ENCODE measurements around the gene CASZ1. TPM values are rescaled to one million over a fixed set of nuclear protein-coding genes. Genes with fewer than 3 reads are reported as not detected.

The CASZ1 gene
- total RNA-seq, 1 donor from 2014 or later, result 4.0 TPM

DNA sequence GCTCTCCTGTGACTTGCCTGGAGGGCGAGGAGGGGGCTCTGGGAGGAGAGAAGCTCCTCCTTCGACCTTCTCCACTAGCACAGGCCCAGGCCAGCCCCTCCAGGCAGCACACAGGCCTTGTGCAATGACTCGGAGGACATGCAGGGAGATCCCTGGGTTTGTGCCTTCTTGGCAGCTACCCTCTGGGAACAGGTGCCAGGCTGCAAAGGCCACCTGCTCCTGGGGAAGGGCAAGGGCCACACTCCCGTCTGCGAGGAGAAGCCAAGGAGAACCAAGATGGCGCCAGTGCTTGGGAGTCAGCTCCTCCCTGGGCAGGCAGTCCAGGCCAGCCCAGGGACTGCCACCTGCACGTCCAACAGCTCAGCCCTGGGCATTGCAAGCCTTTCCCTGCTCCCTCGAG lies 15.3 kb downstream of the CASZ1 start:
- no peak overlapping the region for H2AFZ ChIP-seq (ENCODE audit: low read depth, low read length)
- Mint-ChIP-seq H3K27me3 (ENCODE audit: low read depth, unreplicated experiment) (peaks cover 29% of the 10 kb centered on the region), H3K9me3 (ENCODE audit: unreplicated experiment) (no peaks in the 10 kb centered on the region), H3K4me3 (ENCODE audit: unreplicated experiment) (no peak overlapping the region), H3K4me1 (ENCODE audit: low read depth, unreplicated experiment) (no peaks in the 10 kb centered on the region), H3K36me3 (ENCODE audit: low read depth, unreplicated experiment) (no peaks in the 10 kb centered on the region), H3K27ac (ENCODE audit: unreplicated experiment) (no peak overlapping the region)
- DNase-seq (ENCODE audit: low read depth), result no peak
- H3K9ac ChIP-seq (ENCODE audit: low read length), result no peak overlapping the region
- H3K79me2 ChIP-seq (ENCODE audit: insufficient read depth, low read length), result no peaks in the 10 kb centered on the region
- no peak for TF ChIP-seq CTCF (IDR thresholded peaks at IDR 0.05; ENCODE audit: insufficient read depth, low read depth, low read length)
- TF ChIP-seq EZH2 (IDR thresholded peaks at IDR 0.05; ENCODE audit: insufficient read depth, low read length), result no peak
- no peak overlapping the region for H3K27ac ChIP-seq (ENCODE audit: low read depth, low read length)
- H3K27me3 ChIP-seq (ENCODE audit: insufficient read depth, low read length), result peaks cover 15% of the 10 kb centered on the region
- FAIRE-seq, result no peak
- H3K4me3 ChIP-seq (ENCODE audit: insufficient read depth, low read depth, low read length), result no peak overlapping the region
- no peaks in the 10 kb centered on the region for H3K36me3 ChIP-seq (ENCODE audit: insufficient read depth, low read length)
- peaks cover 8% of the 10 kb centered on the region for H3K4me1 ChIP-seq (ENCODE audit: insufficient read depth, low read length)
- H3K9me3 ChIP-seq (ENCODE audit: insufficient read depth, low read depth, low read length), result no peaks in the 10 kb centered on the region
- no peaks in the 10 kb centered on the region for H4K20me1 ChIP-seq (ENCODE audit: insufficient read depth, low read length)
- no peak overlapping the region for H3K4me2 ChIP-seq (ENCODE audit: low read length)

- DNase-seq (ENCODE audit: low read depth) (no peak), FAIRE-seq (no peak)
- H3K27ac ChIP-seq (ENCODE audit: low read depth, low read length), result no peak overlapping the region
- H3K4me1 ChIP-seq (ENCODE audit: insufficient read depth, low read length), result peaks cover 8% of the 10 kb centered on the region
- peaks cover 11% of the 10 kb centered on the region for H3K27me3 ChIP-seq (ENCODE audit: insufficient read depth, low read length)
- no peaks in the 10 kb centered on the region for H4K20me1 ChIP-seq (ENCODE audit: insufficient read depth, low read length)
- H3K9me3 ChIP-seq (ENCODE audit: insufficient read depth, low read depth, low read length), result no peaks in the 10 kb centered on the region
- Mint-ChIP-seq H3K27me3 (ENCODE audit: low read depth, unreplicated experiment) (peaks cover 34% of the 10 kb centered on the region), H3K4me3 (ENCODE audit: unreplicated experiment) (no peak overlapping the region), H3K4me1 (ENCODE audit: low read depth, unreplicated experiment) (no peaks in the 10 kb centered on the region), H3K9me3 (ENCODE audit: unreplicated experiment) (no peaks in the 10 kb centered on the region), H3K27ac (ENCODE audit: unreplicated experiment) (no peak overlapping the region), H3K36me3 (ENCODE audit: low read depth, unreplicated experiment) (no peaks in the 10 kb centered on the region)
- H3K4me3 ChIP-seq (ENCODE audit: insufficient read depth, low read depth, low read length), result no peak overlapping the region
- no peak overlapping the region for H3K4me2 ChIP-seq (ENCODE audit: low read length)
- H3K9ac ChIP-seq (ENCODE audit: low read length), result no peak overlapping the region
- H2AFZ ChIP-seq (ENCODE audit: low read depth, low read length), result no peak overlapping the region
- TF ChIP-seq EZH2 (IDR thresholded peaks at IDR 0.05; ENCODE audit: insufficient read depth, low read length), result no peak
- no peak for TF ChIP-seq CTCF (IDR thresholded peaks at IDR 0.05; ENCODE audit: insufficient read depth, low read depth, low read length)
- H3K36me3 ChIP-seq (ENCODE audit: insufficient read depth, low read length), result no peaks in the 10 kb centered on the region
- H3K79me2 ChIP-seq (ENCODE audit: insufficient read depth, low read length), result no peaks in the 10 kb centered on the region
Measured at GRCh38 chr1:10779841-10780240, 16.6 kb downstream of the CASZ1 start.

DNA sequence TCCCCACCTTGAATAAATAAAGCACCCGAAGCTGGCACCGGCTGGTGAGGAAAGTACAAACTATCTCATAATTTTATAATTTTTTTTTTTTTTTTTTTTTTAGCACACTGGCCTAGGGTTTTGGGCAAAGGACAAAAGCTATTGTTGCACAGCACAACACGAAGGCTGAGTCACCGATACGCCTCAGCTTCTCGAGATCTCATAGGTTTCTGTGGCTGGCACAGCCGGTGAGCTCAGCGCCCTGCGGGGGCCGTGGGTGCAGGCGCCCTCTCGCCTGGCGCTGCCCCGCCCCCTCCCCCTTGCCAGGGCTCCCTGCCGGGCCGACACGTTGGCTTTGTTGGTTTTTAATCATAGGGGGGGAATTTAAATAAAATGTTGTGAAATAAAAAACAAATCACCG lies 17.2 kb downstream of the CASZ1 start:
- H3K36me3 Mint-ChIP-seq (ENCODE audit: low read depth, unreplicated experiment), result no peaks in the 10 kb centered on the region
- no peak overlapping the region for H3K9ac ChIP-seq (ENCODE audit: low read length)
- peaks cover 37% of the 10 kb centered on the region for H3K27me3 Mint-ChIP-seq (ENCODE audit: low read depth, unreplicated experiment)
- H3K9me3 Mint-ChIP-seq (ENCODE audit: unreplicated experiment), result no peaks in the 10 kb centered on the region
- TF ChIP-seq CTCF (IDR thresholded peaks at IDR 0.05; ENCODE audit: insufficient read depth, low read depth, low read length) (no peak), EZH2 (IDR thresholded peaks at IDR 0.05; ENCODE audit: insufficient read depth, low read length) (no peak)
- H3K27me3 ChIP-seq (ENCODE audit: insufficient read depth, low read length), result peaks cover 15% of the 10 kb centered on the region
- no peak overlapping the region for H3K27ac ChIP-seq (ENCODE audit: low read depth, low read length)
- H3K79me2 ChIP-seq (ENCODE audit: insufficient read depth, low read length), result no peaks in the 10 kb centered on the region
- no peak overlapping the region for H2AFZ ChIP-seq (ENCODE audit: low read depth, low read length)
- H3K36me3 ChIP-seq (ENCODE audit: insufficient read depth, low read length), result no peaks in the 10 kb centered on the region
- FAIRE-seq, result no peak
- H4K20me1 ChIP-seq (ENCODE audit: insufficient read depth, low read length), result no peaks in the 10 kb centered on the region
- no peak overlapping the region for H3K27ac Mint-ChIP-seq (ENCODE audit: unreplicated experiment)
- H3K4me3 Mint-ChIP-seq (ENCODE audit: unreplicated experiment), result no peak overlapping the region
- no peaks in the 10 kb centered on the region for H3K4me1 Mint-ChIP-seq (ENCODE audit: low read depth, unreplicated experiment)
- no peak overlapping the region for H3K4me3 ChIP-seq (ENCODE audit: insufficient read depth, low read depth, low read length)
- peak; percentile 65 for DNase-seq (ENCODE audit: low read depth)
- H3K9me3 ChIP-seq (ENCODE audit: insufficient read depth, low read depth, low read length), result no peaks in the 10 kb centered on the region
- H3K4me1 ChIP-seq (ENCODE audit: insufficient read depth, low read length), result peaks cover 8% of the 10 kb centered on the region
- H3K4me2 ChIP-seq (ENCODE audit: low read length), result peak overlapping the region; percentile 48
